ELR (cell line): Measurements from ENCODE around the gene HMCN1.

Experiments used
- DNase-seq: peaks from one replicate; pipeline ENCODE4 v3.0.0-alpha.2; 2015; ENCODE audit warnings: low read depth

The HMCN1 gene

DNA sequence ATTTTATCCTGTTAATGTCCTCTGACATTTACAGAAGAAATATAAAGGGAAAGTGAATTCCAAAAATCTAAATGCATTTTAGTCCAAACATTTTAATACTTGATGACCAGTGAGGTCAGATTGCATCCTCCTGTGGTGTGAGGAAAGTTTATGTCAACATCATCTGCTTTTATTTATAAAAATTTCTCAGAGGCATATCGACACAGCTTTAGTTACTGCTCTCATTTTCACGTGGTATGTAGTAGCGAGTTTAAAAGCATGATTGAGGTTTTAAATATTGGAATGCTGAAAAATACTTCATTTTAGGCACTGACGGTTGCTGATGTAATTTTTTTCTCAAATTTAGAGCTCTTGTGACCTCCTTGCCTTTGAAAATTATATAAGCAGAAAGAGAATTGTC is 234.8 kb downstream of the HMCN1 start:
- DNase-seq: no peak

DNA sequence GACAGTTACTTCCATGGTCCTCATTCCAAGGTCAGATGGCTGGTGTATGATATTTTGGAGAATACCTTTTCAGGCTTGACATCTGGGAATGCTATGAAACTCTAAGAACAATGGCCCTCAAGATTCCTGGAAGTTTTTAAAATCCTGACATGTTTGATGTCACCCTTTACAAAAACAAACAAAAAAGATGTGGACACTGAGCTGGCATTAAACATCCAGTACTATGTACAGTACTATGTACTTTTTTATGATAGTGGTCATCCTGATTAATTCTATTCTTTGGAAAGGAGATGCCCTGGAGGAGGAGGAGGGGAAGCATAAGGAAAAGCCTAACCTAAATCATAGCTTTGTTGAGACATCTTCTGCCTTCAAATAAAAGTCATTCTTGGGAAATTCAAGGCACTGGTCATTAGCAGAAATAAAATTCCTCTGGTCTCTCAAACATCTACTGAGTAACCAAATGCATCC is 235.4 kb downstream of the HMCN1 start:
- DNase-seq: peak; percentile 17

DNA sequence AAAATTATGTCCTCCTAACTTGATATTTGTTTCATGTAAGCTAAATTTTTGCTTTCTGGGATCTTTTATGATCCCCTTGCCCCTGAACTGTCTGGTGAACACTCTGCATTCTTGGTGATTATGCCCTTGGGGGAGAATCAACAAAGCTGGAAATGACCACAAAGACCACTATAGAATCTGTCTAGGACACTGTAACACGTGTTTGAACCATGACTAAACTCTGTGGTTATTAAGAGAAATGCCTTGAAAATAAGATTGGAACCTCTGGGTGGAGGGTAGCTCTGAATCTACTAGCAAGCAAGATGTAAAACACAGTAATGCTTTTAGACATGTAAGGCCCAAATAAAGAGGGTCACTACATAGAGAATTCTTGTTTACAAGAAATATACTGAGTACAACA is 237.5 kb downstream of the HMCN1 start:
- peak; percentile 89 for DNase-seq

DNA sequence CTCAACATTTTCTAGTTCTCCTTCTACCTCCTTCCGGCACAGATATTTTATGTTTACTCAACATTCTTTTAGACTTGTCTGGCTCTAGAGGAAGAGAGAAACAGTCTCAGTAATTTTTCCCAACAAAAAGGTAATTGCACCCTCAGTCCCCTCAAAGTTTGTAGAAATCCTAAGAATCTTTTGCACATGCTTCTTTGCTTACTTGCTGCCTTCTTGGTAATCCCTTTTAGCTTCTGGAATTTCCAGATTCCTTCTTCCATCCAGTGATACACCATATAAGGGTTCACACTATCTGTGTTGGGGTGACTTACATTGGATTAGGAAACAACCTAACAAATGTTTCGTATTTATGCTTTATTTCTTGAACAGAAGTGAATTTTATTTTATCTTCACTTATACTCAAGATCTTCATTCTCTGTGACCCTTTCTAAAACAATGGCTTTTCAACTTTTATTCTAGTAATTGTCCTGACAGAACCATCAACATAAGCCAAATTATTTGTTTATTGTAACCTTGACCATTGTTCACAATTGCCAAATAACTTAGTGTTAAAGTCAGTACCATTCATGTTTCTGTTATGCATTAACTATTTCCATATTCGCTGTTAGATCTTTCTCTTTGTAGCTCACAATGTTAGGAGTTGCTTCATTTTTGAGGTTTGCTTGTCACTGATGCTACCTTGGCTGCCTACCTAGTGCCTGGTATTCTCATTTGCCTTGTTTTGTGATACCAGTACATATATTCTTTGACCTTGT is 238.1 kb downstream of the HMCN1 start:
- DNase-seq: no peak

DNA sequence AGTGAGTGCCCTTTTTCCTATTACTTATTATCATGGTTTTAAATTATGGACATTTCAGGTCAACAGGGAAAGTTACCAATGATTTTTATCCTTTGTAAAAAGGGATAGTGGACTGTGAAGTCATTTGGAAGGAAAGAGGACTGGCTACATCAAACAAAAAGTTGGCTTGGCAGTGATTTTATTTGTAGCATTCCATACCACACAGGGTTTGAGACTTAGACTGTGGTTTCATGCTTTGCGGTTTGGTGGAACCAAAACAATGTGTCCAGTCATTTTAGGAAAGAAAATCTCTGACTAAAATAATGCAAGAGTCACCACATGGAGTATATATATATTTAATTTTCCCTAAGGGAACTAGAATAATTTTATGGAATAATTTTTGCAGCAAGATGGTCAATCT is 239.5 kb downstream of the HMCN1 start:
- peak; percentile 87 for DNase-seq

DNA sequence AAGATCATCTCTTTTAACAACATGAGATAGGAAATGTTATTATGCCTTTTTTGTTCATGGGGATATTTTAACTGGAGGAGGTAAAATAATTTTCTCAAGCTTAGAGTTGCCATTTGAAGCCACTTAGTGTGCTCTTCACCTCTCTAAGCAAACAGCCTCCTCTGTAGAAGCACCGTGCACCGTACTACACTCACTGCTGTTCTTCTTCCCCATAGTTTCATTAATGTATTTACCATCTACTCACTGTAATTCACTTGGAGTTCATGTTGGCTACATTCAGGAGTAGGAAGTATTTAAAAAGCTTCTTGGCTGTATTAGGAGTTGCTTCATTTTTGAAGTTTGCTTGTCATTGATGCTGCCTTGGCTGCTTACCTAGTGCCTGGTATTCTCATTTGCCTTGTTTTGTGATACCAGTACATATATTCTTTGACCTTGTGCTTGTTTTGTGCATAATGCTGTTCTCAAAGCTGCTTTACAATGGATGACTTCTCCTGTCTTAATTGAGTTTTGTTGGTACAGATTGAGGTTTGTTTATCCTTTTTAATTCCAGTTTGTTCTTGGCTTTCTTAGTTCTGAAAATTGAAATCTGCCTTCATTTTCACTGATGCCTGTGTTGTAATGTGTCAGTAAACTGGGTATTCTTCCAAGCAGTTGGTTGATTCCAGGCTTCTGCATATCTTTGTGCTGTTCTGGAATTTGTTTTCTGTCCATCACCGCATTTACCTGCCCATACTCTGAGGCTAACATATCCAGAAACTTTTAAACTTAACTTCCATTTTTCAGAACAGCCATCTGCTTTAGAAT is 240.4 kb downstream of the HMCN1 start:
- DNase-seq: no peak

DNA sequence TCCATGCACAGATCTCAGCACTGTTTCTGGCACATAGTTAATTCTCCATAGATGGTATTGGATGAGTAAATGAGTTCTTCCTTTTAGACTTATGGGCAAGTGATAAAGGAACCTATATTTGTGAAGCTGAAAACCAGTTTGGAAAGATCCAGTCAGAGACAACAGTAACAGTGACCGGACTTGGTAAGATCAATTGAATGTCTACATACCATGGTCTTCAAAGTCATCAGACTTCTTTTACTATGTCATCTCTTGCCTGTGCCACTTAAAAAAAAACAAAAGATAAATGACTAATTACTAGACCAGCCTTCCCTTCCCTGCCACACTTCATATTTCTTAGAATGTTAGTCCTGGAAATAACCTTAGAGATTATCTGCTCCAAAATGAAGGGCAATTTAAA is 246.7 kb downstream of the HMCN1 start:
- DNase-seq: no peak

- no peak for DNase-seq
Measured at GRCh38 chr1:185984113-185984836, 250.1 kb downstream of the HMCN1 start.

GRCh38 chr1:185987611-185988321 is 253.6 kb downstream of the HMCN1 start:
- DNase-seq: no peak

- DNase-seq: no peak
Measured at GRCh38 chr1:185990565-185990964, 256.4 kb downstream of the HMCN1 start.

DNA sequence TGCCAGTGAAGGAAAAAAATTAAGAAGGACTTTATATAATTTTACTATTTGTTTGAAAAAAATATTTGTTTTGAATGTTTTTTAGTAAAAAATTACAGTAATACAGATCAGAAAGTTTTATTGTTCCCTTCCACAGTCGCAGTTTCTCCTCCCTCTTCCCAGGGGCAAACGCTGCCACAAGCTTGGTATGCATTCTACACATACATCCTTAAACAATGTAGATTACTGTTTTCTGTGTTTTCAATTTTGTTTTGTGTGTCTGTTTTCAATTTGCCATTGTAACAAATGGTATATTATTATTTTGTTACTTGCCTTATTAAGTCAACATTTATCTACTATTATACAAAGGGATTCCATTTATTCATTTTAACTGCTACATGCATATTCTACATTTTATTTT is 257.1 kb downstream of the HMCN1 start:
- no peak for DNase-seq

DNA sequence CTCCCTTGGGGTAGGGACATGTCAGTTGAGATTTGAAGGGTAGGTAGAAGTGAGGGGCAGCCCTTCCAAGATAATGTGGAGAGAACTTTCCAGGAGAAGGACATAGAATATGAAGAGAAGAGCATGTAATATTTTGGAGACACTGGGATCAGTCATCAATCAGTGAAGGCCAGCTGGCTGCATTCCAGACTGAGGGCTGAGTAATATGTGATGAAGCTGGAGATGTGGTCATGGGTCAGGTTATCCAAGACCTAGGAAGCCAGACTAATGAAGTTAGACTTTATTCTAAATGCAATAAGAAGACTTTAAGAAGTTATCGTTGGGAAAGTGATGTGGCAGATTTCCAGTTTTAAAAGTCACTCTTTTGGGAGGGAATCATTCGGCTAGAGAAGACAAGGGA is 262.0 kb downstream of the HMCN1 start:
- DNase-seq: peak; percentile 75

- DNase-seq: peak; percentile 8
Measured at GRCh38 chr1:185998391-185998790, 264.2 kb downstream of the HMCN1 start.

DNA sequence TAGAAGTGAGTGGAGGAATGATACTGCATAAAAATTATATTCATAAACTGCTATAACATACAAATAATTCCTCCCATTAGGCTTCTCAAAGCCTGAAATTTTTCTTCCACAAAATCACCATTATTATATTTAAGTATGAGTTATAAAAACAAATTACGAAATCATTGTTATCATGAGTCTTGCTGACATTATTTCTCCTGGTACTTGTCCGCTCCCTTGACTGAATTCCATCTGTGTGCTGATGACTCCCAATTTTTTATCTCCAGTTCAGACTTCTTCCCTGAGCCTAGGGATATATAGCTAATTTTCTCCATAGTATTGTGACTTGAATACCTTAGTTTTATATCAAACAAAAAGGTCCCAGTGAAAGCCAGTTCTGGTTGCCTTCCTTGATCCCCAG is 268.2 kb downstream of the HMCN1 start:
- DNase-seq: no peak

DNA sequence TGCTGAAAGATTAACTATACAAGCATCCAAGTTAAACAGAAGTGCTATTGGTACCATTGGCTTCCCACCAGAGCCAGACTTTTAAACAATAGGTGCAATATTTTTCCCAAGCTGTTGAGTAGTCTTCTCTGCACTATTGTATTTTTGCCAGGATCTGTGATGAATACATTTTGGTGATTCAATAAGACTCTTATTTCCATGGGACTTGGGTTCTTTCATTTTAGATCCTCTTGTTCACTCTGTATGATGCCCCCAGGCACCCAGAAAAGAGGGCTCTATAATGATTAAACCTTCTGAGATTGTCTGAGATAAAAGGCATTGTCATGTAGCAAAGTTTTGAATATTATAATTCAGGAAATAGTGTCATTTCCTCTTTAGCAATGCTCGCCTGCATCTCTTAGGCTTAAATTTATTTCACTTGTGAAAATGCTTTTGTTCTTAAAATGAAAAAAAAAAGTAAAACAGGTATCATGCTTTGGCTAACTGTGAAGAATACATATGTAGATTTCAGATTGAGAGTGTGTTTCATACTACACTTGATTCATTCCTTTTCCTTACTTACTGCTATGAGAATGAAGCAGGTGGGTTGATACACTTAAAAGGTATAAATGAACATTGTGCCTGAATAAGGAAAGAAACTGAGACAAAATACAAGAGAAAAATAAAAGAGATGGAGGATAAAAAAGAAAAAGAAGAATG is 275.0 kb downstream of the HMCN1 start:
- DNase-seq: peak; percentile 34

- no peak for DNase-seq
Measured at GRCh38 chr1:186014370-186015037, 280.3 kb downstream of the HMCN1 start.

- no peak for DNase-seq
Measured at GRCh38 chr1:186016856-186017255, 282.7 kb downstream of the HMCN1 start.

- no peak for DNase-seq
Measured at GRCh38 chr1:186022184-186022583, 288.0 kb downstream of the HMCN1 start.

- DNase-seq: no peak
Measured at GRCh38 chr1:186026946-186027345, 292.8 kb downstream of the HMCN1 start.

DNA sequence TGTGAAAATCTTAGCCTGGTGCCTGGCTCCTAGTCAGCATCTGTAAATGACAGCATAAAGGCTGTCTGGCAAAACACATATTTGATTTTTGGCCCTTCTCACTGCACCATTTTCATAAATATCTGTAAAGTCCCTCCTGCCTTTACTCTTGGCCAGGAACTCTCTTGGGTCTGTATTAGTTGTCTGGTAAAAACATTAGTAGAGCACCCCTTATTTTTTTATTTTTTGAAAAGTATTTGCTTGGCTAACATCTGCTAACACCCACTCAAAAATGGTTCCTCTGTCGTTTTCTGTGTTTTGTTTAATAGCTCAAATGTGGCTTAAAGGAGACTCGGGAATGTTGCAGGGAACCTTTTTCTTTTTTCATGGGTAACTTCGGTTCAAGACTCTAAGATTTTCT is 293.4 kb downstream of the HMCN1 start:
- no peak for DNase-seq

DNA sequence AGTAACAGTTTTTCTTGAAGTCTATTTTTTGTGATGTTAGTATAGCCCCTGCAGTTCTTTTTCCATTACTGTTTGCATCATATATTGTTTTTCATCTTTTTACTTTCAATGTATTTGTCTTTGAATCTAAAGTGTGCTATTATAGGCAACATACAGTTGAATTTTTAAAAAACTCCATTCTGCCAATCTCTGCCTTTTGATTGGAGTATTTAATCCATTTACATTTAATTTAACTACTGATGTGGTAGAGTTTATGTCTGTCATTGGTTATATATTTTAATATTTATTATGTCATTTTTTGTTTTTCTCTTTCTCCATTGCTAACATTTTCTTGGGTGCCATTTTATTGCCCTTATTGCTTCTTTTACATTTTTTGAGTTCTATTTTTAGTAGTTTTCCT is 296.3 kb downstream of the HMCN1 start:
- DNase-seq: no peak
